Stimulated activated CD8-positive, alpha-beta memory T cell treated with anti-CD3 and anti-CD28 coated beads, Interleukin-15, amount 100 ng/mL, for 24 hours (primary cell): ENCODE measurements around the gene IL7R.
"Not testable (repeated sequence)": the region's sequence is repeated elsewhere in the genome, so short reads cannot be mapped to it uniquely, and the experiment has no call there.

Experiments
- DNase-seq: peaks from one replicate; pipeline ENCODE4 v3.0.0-alpha.2; 2020; ENCODE audit warnings: low read depth

Gene IL7R

DNA sequence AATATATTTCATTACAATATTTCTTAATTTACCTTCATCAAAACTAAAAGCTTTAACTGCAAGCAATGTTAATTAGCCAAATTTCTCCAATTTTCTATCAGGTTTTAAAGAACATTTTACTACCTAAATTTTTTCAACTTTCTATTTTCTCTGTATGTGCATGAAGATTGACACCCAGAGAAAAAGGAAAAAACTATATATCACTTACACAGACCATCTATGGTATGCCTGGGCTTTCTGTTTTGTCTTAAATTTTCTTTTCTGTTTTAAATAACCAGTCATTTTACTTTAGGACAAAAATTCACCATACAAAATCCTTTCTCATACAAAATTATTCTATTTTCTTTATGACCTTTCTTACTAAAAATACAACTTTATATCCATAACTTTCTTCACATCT is 13.8 kb upstream of the IL7R start:
- DNase-seq, result no peak

- not testable (repeated sequence) for DNase-seq
Observed at GRCh38 chr5:35845508-35845907, 11.2 kb upstream of the IL7R start.

DNA sequence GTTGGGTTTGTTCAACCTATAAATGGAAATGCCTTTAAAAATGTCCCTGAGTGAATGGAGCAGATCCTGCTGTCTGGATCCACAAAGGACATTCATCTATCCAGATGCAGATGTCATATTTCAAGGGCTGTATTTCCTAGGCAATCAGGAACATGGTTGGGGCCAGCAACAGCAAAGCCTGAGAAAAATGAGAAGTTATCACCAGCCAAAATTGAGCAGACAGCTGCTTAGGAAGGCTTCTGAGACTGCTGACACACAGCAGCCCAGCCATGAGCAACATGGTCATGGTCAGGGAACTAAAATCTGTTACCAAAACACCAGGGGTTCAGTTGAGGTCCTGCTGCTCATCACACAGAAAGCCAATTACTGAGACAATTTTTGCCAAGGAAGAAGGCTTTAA is 9.2 kb upstream of the IL7R start:
- DNase-seq, result no peak

DNA sequence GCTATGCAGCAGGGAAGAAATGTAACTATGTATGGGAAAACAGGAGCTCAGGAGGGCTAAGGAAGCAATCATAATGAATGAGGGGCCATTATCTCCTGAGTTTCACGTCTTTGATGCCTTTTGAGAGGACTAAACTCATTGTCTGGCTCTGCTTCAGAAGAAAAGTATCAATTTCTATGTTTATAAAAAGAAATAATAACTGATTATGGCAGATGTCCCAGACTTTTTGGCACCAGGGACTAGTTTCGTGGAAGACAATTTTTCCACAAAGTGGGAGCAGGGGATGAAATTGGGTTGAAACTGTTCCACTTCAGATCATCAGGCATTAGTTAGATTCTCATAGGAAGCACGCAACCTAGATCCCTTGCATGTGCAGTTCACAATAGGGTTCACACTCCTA is 8.7 kb upstream of the IL7R start:
- DNase-seq, result no peak

GRCh38 chr5:35849860-35850259 is 6.8 kb upstream of the IL7R start:
- no peak for DNase-seq

DNA sequence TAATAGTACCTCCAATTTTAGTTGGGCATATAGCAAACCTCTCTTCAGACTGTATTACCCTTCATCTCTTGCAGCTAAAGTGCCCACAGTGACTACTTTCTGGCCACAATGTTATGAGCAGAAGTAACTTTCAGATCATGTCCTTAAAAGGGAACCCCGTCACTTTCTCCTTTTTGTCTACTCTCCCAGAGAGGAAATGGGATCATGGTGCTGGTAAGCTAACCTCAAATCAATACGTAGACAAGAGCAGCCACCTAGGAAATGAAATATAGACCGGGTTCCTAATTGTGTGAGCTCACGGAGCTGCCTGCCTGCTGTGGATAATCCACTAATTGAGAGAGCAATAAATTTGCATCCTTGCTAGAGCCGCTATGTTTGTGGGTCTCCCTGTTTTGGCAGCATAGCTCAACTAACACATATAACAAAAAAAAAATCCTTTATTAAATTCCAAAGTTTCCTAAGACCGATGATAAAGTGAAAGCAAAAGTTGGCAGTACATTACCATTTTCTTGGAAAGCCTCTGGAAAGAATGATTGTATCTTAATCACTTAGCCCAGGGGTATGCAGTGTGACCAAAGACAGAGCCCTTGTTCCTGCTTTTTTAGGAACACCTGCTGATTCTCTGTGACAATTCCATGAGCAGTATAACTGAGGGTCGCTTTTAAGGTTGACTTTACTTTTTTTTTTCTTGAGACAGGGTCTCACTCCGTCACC is 5.6 kb upstream of the IL7R start:
- DNase-seq, result no peak

DNA sequence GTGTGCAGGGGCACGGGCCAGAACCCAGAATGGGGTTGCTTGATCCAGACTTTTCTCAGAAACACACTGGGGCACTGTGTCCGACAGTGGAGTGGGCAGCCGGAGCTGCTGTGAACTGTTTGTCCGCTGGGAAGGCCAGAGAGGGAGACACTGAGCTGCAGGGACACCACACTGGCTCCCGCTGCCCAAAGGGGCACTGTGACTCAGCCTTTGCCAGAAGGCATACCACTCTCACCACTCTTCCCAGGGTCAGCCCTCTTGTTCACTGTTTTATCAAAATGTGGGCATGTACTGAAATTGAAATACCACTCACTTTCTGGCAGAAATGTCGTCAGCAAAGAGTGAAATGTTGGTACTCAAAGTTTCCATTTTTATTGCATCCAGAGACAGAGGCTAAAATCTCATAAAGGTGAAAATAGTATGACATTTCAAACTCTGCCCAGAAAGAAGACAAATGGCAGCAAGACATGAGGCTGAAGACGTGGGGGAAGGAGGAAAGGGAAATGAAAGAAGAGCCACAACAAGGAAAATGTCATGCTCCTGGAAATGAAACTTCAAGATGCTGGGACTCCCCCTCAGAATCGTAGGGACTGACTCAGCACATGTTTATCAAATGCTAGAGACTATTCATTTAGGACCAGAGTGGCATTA is 4.5 kb upstream of the IL7R start:
- no peak for DNase-seq

- no peak for DNase-seq
Observed at GRCh38 chr5:35852773-35853172, 3.9 kb upstream of the IL7R start.

GRCh38 chr5:35853631-35854030 is 3.1 kb upstream of the IL7R start:
- DNase-seq, result no peak

GRCh38 chr5:35854248-35854647 is 2.4 kb upstream of the IL7R start:
- no peak for DNase-seq

DNA sequence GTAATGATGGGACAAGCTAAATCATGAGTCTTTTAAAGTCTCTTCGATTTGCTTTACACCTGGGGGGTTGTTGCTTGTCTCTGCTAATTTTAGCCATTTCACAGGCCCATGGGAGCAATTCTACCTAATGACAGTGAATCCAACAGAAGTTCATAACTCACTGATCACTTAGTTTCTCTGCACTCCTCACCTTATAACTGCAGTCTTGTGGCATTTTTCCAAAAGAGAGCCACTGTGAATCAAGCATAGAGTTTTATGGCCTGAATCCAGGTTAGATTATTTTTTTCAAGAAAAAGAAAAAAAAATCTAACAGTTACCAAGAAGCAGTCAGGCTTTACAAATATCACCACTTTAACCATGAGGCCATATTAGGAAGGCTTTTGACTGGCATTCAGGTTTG is 1.5 kb upstream of the IL7R start:
- DNase-seq, result no peak

GRCh38 chr5:35856186-35856764 is 416 bp upstream of the IL7R start:
- not testable (repeated sequence) for DNase-seq

DNA sequence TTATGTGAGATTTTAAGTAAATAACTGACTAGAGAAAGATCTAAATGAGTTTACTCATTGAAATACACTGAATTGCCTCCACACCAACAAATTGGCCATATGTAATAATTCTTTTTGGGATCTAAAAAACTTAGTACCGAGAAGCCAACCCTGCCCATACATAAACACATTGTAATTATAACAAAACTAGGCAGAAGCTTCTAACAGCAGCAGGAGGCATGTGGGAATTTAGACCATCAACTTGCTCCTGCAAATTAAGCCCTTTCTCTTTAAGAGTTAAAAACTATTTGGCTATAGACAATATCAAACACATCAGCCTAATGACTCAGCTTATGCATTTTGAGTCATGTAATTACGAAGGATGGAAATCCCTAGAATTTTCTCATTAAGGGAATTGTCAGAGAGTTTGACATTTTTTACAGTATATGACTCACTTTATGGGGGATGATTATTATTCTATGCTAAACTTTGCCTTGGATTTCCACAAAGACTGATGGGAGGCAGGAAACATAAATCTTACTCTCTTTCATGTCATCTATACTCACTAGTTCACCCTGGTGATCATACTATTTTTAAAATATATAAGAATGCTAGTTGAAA is 1.0 kb downstream of the IL7R start:
- DNase-seq, result no peak

GRCh38 chr5:35859101-35859661 is 2.5 kb downstream of the IL7R start:
- no peak for DNase-seq

DNA sequence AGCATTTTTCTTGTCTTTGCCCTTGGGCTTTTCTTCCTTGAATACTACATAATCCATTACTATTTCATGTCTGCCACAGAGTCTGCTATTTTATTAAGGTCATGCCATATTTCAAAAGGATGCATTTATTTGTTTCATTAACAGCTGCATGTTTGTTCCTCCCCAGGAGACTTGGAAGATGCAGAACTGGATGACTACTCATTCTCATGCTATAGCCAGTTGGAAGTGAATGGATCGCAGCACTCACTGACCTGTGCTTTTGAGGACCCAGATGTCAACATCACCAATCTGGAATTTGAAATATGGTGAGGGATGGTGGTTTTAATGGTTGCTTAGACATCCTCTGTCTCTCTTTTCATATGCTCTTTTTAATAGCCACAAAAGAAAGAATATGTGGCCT is 4.0 kb downstream of the IL7R start:
- no peak for DNase-seq

DNA sequence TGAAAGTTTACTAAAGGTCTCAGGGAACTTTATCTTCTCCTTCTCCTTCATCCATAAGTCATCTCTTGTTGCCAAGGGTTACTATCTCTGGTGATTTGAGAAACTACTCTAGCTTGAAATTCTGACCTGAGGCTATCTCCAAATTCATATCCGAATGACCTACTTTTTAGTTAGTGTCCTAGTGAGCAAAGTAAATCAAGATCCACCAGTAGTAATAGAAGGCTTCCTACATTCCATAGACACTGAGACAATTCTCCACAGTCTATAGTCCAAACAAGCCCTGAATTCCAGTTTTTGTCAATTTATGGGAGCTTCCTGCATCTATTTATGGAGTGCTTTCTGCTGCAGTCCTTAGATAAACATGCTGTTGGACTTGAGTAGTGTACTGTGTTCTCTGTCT is 5.0 kb downstream of the IL7R start:
- no peak for DNase-seq

DNA sequence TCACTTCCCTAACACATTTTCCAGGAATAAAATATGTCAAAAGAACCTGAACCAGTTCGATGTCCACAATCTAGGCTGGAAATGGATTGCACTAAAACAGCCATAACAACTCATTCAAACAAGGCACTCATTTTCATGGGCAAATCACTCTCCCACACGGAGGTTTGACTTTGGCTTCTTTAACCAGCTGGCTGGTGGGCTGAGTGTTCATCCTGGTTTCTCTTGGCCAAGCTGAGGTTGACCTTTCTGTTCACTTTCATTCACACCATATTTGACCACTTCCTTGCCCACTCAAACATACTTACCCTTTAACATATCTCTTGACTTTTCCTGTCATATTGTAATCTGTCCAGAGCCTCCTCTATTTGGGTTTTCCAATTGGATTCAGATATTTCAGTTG is 5.4 kb downstream of the IL7R start:
- DNase-seq, result no peak

- no peak for DNase-seq
Observed at GRCh38 chr5:35863159-35863558, 6.5 kb downstream of the IL7R start.

DNA sequence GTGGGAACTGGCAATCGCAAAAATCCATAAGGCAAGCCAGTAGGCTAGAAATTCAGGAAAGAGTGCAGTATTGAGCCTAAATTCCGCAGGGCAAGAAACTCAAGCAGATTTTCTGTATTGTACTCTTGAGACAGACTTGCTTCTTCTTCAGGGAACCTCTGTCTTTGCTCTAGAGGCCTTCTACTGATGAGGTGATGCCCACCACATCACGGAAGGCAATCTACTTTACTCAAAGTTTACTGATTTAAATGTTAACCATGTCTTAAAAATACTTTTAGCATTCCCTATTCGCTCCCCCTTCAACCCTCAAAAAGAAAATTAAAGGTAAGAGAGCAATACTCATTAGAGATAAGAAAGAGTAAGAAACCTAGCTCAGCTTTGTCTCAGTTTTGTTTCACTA is 11.3 kb downstream of the IL7R start:
- DNase-seq, result no peak

DNA sequence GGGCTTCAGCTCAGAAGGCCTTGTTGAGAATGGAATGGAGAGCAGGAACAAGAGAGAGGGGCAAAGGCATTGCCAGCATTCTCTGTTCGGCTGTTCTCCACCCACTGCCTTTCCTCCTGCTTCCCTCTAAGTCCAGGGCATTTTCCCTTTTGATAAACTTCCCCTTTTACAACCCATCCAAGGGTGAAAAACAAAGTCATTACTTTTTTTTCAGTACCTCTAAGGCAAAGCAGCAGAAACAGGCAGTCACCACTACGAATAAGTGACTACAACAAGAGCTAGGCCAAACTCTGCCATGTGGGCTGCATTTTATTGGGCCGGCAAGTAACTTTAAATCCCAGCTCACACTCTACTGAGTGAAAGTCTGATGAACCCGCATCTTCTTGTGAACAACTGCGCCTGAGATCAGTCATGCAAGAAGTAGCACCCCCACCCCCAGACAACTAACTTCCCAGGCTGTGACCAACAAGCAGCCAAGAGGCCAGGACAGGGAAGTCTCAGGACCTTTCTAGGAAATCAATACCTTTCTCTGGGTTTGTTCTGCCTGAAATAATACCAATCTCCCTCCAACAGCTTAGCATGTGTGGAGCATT is 13.1 kb downstream of the IL7R start:
- no peak for DNase-seq

- DNase-seq, result no peak
Observed at GRCh38 chr5:35870605-35871004, 13.9 kb downstream of the IL7R start.

- DNase-seq, result no peak
Observed at GRCh38 chr5:35876454-35876853, 19.8 kb downstream of the IL7R start.

DNA sequence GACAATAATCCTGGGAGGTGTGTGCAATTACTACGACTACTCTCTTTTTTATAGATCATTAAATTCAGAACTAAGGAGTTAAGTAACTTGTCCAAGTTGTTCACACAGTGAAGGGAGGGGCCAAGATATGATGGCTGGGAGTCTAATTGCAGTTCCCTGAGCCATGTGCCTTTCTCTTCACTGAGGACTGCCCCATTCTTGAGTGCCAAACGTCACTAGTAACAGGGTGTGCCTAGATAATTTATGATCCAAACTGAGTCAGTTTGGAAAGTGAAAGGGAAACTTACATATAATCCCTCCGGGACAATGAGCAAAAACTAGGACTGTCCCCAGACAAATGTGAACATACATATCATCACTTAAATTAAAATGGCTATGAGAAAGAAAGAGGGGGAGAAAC is 20.2 kb downstream of the IL7R start:
- no peak for DNase-seq
